Measurements from ENCODE around the gene PPP1R12A. TPM values are rescaled to one million over a fixed set of nuclear protein-coding genes. Genes with fewer than 3 reads are reported as not detected.
A peak's percentile ranks its signal among the peaks of the same experiment; 100 is the strongest.

Gene PPP1R12A
- total RNA-seq, 1 donor from 2014 or later: 89.8 TPM

DNA sequence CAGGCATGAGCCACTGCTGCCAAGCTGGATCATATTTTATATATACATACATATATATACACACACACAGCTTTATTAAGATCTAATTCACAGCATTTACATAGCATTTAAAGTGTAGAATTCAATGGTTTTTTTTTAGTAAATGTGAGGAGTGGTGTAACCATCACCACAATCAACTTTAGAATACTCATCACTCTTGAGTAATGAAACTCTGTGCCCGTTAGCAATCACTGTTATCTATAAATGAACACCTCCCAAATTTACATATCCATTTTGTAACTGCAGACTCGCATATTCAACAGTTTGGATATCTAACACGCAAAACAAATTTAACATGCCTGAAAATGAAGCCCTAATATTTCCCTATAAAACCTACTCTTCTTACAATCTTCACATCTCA lies 90.9 kb downstream of the PPP1R12A start:
- intact Hi-C loops (cut with micrococcal nuclease): no loop called here
- Mint-ChIP-seq H3K9me3 (peaks cover 24% of the 10 kb centered on the region), H3K4me3 (ENCODE audit: low read depth) (no peak overlapping the region), H3K4me1 (ENCODE audit: low read depth) (peaks cover 43% of the 10 kb centered on the region), H3K27me3 (ENCODE audit: low read depth) (no peaks in the 10 kb centered on the region), H3K27ac (no peak overlapping the region), H3K36me3 (ENCODE audit: low read depth) (peaks cover 77% of the 10 kb centered on the region)
- no peak for DNase-seq (ENCODE audit: low spot score)

DNA sequence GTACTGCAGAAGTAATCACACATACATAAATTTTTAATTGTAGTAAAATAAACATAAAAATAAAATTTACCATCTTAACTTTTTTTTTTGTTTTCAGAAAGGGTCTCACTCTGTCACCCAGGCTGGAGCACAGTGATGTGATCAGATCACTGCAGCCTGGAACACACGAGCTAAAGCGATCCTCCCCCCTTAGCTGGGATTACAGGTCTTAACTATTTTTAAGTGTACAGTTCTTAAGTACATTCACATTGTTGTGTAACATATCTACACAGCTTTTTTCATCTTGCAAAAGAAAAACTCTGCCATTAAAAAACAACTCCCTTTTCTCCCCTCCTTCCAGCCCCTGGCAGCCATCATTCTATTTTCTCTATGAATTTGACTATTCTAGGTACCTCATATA lies 92.3 kb downstream of the PPP1R12A start:
- H3K27me3 Mint-ChIP-seq (ENCODE audit: low read depth): no peaks in the 10 kb centered on the region
- intact Hi-C loops (cut with micrococcal nuclease): no loop called here
- peaks cover 85% of the 10 kb centered on the region for H3K36me3 Mint-ChIP-seq (ENCODE audit: low read depth)
- peaks cover 38% of the 10 kb centered on the region for H3K9me3 Mint-ChIP-seq
- DNase-seq (ENCODE audit: low spot score): no peak
- H3K27ac Mint-ChIP-seq: peak overlapping the region; percentile 61
- peaks cover 38% of the 10 kb centered on the region for H3K4me1 Mint-ChIP-seq (ENCODE audit: low read depth)
- no peak overlapping the region for H3K4me3 Mint-ChIP-seq (ENCODE audit: low read depth)

DNA sequence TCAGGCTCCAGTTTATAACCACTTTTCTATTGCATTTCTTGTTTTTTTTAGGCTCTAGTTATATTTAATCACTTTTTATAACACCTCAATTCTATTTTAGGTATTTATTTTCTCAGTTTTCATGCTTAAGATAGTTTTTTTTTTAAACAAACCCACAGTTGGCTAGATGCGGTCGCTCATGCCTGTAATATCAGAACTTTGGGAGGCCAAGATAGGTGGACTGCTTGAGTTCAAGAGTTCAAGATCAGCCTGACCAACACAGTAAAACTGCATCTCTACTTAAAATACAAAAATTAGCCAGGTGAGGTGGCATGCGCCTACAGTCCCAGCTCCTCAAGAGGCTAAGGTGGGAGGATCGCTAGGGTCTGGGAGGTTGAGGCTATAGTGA lies 93.0 kb downstream of the PPP1R12A start:
- intact Hi-C loops (cut with micrococcal nuclease): no loop called here

DNA sequence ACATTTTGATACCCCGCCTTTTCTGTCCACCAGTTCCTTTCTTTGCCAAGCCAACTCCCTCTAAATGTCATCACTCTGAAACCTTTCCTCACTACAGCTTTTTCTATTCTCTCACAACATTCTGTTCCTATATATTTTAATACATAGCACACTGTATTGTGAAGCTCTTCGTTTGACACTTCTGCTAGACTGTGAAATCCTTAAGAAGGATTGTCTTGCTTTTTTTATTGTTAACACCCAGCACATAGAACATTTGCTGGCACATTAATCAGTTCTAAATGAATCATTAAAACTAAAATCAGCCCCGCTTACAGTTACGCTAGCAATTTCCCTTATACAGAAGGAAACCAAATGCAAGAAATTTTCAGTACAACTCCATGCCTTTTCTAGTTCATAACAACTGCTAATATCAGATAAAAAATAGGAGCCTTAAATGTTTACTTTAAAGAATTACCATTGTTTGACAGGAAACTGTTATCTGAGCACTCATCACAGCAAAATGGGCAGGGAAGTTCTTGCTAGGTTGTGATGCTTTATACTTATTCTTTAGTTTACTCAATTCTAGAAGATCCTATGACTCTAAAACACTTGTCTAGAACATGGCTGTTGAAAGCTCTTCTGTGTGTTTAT lies 93.5 kb downstream of the PPP1R12A start:
- Mint-ChIP-seq H3K27me3 (ENCODE audit: low read depth) (no peaks in the 10 kb centered on the region), H3K27ac (peak overlapping the region; percentile 18), H3K36me3 (ENCODE audit: low read depth) (peaks cover 76% of the 10 kb centered on the region), H3K4me3 (ENCODE audit: low read depth) (no peak overlapping the region), H3K9me3 (peaks cover 39% of the 10 kb centered on the region), H3K4me1 (ENCODE audit: low read depth) (peaks cover 35% of the 10 kb centered on the region)
- DNase-seq (ENCODE audit: low spot score): no peak
- intact Hi-C loops (cut with micrococcal nuclease): no loop called here

More for the DNA sequence above, 93.0 kb downstream of the PPP1R12A start:
- peak overlapping the region; percentile 18 for H3K27ac Mint-ChIP-seq
- H3K4me3 Mint-ChIP-seq (ENCODE audit: low read depth): no peak overlapping the region
- H3K9me3 Mint-ChIP-seq: peaks cover 39% of the 10 kb centered on the region
- peaks cover 79% of the 10 kb centered on the region for H3K36me3 Mint-ChIP-seq (ENCODE audit: low read depth)
- peaks cover 35% of the 10 kb centered on the region for H3K4me1 Mint-ChIP-seq (ENCODE audit: low read depth)
- DNase-seq (ENCODE audit: low spot score): no peak
- no peaks in the 10 kb centered on the region for H3K27me3 Mint-ChIP-seq (ENCODE audit: low read depth)

DNA sequence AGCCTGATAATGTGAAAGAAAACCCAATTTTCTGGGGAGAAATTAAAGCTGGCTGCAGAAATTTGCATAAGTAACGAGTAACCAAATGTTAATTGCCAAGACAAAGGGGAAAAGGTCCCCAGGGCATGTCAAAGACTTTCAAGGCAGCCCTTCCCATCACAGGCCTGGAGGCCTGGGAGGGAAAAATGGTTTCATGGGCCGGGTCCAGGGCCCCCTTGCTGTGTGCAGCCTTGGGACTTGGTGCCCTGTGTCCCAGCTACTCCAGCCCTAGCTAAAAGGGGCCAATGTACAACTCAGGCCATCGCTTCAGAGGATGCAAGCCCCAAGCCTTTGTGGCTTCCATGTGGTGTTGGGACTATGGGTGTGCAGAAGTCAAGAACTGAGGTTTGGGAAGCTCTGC lies 96.5 kb downstream of the PPP1R12A start:
- Mint-ChIP-seq H3K4me3 (ENCODE audit: low read depth) (no peak overlapping the region), H3K36me3 (ENCODE audit: low read depth) (peaks cover 70% of the 10 kb centered on the region), H3K27me3 (ENCODE audit: low read depth) (no peaks in the 10 kb centered on the region), H3K27ac (no peak overlapping the region), H3K4me1 (ENCODE audit: low read depth) (peaks cover 25% of the 10 kb centered on the region), H3K9me3 (peaks cover 39% of the 10 kb centered on the region)
- intact Hi-C loops (cut with micrococcal nuclease): no loop called here
- no peak for DNase-seq (ENCODE audit: low spot score)

DNA sequence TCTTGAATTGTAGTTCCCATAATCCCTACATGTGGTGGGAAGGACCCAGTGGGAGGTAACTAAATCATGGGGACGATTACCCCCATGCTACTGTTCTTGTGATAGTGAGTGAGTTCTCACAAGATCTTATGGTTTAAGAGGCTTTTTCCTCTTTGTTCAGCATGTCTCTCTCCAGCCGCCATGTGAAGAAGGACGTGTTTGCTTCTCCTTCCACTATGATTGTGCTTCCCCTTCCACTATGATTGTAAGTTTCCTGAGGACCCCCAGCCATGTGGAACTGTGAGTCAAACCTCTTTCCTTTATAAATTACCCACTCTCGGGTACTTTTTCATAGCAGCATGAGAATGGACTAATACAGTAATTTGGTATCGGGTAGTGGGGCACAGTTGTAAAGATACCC lies 97.3 kb downstream of the PPP1R12A start:
- intact Hi-C loops (cut with micrococcal nuclease): no loop called here
- Mint-ChIP-seq H3K9me3 (peaks cover 39% of the 10 kb centered on the region), H3K4me1 (ENCODE audit: low read depth) (peaks cover 25% of the 10 kb centered on the region), H3K27me3 (ENCODE audit: low read depth) (no peaks in the 10 kb centered on the region), H3K27ac (no peak overlapping the region), H3K4me3 (ENCODE audit: low read depth) (no peak overlapping the region), H3K36me3 (ENCODE audit: low read depth) (peaks cover 69% of the 10 kb centered on the region)
- DNase-seq (ENCODE audit: low spot score): no peak

DNA sequence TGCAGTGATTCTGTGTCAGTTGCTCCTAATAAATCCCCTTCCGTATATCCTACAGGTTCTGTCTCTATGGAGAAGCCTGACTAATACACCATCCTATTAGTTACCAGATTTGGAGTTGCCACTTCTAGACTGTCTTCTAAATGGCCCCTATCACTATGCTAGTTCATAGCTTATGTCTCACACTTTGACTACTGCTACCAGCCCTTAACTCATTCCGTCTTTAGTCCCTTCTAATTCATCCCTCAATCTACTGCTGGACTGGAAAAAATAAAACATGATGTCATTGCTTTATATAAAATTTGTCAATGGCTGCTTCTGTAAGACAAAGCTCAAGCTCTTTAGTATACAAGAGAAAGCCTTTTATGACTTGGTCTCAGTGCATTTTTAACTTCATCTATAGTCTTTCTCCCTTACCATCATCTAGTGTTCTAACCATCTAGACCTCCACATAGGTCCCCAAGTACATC lies 99.5 kb downstream of the PPP1R12A start:
- Mint-ChIP-seq H3K4me1 (ENCODE audit: low read depth) (peaks cover 20% of the 10 kb centered on the region), H3K9me3 (peaks cover 28% of the 10 kb centered on the region), H3K36me3 (ENCODE audit: low read depth) (peaks cover 59% of the 10 kb centered on the region), H3K4me3 (ENCODE audit: low read depth) (no peak overlapping the region), H3K27ac (no peak overlapping the region), H3K27me3 (ENCODE audit: low read depth) (no peaks in the 10 kb centered on the region)
- DNase-seq (ENCODE audit: low spot score): no peak
- intact Hi-C loops (cut with micrococcal nuclease): no loop called here

DNA sequence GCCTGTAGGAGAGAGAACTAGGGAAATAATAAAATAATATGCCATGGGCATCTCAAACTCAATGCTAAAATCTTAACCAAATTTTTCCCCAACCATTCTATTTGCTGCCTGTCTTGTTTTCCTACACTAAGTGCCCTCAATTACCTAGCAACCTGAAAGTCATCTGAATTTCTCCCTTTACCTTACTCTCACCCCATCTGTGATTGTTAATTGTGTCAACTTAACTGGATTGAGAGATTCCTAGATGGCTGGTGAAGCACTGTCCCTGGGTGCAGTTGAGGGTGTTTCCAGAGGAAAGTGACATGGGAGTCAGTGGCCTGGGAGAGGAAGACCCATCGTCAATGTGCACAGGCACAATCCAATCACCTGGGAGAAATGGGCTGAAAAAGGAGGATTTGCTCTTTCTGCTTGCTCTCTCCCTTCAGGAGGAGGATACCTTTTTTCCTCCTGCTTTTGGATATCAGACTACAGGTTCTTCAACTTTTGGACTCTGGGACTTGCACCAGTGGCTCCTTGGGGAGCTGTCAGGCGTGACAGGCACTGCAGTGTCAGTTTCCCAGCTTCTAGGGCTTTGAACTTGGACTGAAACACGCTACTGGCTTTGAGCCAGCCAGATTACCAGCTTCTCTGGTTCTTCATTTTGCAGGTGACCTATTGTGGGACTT lies 100.1 kb downstream of the PPP1R12A start:
- peaks cover 55% of the 10 kb centered on the region for H3K36me3 Mint-ChIP-seq (ENCODE audit: low read depth)
- no peak for DNase-seq (ENCODE audit: low spot score)
- H3K9me3 Mint-ChIP-seq: peaks cover 23% of the 10 kb centered on the region
- H3K27ac Mint-ChIP-seq: no peak overlapping the region
- H3K4me1 Mint-ChIP-seq (ENCODE audit: low read depth): peaks cover 19% of the 10 kb centered on the region
- H3K4me3 Mint-ChIP-seq (ENCODE audit: low read depth): no peak overlapping the region
- intact Hi-C loops (cut with micrococcal nuclease): no loop called here
- no peaks in the 10 kb centered on the region for H3K27me3 Mint-ChIP-seq (ENCODE audit: low read depth)

DNA sequence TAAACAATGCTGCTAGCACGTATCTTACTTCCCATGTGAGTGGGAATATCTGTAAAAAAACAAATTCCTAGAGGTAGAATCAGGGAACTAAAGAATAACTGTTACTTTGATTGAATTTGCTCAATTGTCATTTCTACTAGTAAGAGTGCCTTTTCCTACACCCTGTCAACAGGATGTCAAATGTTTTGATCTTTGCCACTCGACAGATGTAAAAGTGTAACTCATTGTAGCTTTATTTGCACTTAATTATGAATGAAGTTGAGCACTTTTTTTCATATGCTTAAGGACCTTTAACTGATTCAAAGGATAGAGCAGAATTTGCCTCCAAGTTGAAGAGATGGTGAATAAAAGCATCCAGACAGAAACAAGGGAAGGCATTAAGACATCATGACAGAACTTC lies 104.5 kb downstream of the PPP1R12A start:
- Mint-ChIP-seq H3K9me3 (no peaks in the 10 kb centered on the region), H3K36me3 (ENCODE audit: low read depth) (peaks cover 47% of the 10 kb centered on the region), H3K27ac (no peak overlapping the region)

DNA sequence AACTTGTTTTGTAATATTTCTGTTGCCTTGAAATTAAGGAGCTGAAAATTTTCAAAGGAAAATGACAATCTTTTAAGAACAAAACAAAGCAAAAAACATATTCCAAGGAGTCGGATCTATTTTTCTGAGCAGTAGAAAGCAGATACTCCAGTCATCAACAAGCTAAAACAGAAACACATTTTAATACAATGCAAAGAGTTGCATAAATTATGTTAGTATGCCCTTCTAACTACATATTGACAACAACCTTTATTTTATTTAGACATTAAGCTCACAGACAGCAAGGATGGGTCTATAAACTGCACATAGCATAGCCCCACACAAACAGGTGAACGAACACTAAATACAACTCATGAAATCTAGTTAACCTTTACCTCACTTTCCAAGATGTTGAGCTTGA lies 106.0 kb downstream of the PPP1R12A start:
- intact Hi-C loops (cut with micrococcal nuclease): no loop called here
- Mint-ChIP-seq H3K27ac (no peak overlapping the region), H3K36me3 (ENCODE audit: low read depth) (peaks cover 44% of the 10 kb centered on the region), H3K27me3 (ENCODE audit: low read depth) (no peaks in the 10 kb centered on the region), H3K9me3 (no peaks in the 10 kb centered on the region), H3K4me1 (ENCODE audit: low read depth) (peaks cover 20% of the 10 kb centered on the region), H3K4me3 (ENCODE audit: low read depth) (no peak overlapping the region)
- no peak for DNase-seq (ENCODE audit: low spot score)

More for the DNA sequence above, 104.5 kb downstream of the PPP1R12A start:
- Mint-ChIP-seq H3K4me3 (ENCODE audit: low read depth) (no peak overlapping the region), H3K27me3 (ENCODE audit: low read depth) (no peaks in the 10 kb centered on the region), H3K4me1 (ENCODE audit: low read depth) (peaks cover 23% of the 10 kb centered on the region)
- intact Hi-C loops (cut with micrococcal nuclease): no loop called here
- no peak for DNase-seq (ENCODE audit: low spot score)

DNA sequence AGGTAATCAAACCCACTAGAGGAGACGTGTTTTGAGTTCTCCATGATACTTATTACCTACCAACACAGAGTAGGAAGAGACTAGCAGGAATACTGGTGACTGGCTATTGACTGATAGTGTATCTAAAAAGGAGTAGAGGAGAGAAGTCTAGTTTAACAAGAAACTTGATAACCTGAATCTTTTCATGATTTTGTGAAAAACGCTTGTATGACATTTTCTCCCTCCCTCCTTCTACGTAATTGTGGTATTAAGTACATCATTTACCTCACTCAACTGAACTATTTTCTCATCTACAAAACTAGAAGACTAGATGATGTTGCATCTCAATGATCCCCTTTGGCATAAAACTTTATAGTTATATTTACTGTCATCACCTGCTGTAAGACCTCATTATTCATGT lies 107.4 kb downstream of the PPP1R12A start:
- Mint-ChIP-seq H3K36me3 (ENCODE audit: low read depth) (peaks cover 35% of the 10 kb centered on the region), H3K9me3 (no peaks in the 10 kb centered on the region), H3K4me1 (ENCODE audit: low read depth) (peaks cover 15% of the 10 kb centered on the region), H3K27me3 (ENCODE audit: low read depth) (no peaks in the 10 kb centered on the region), H3K4me3 (ENCODE audit: low read depth) (no peak overlapping the region), H3K27ac (no peak overlapping the region)
- no peak for DNase-seq (ENCODE audit: low spot score)
- intact Hi-C loops (cut with micrococcal nuclease): no loop called here

DNA sequence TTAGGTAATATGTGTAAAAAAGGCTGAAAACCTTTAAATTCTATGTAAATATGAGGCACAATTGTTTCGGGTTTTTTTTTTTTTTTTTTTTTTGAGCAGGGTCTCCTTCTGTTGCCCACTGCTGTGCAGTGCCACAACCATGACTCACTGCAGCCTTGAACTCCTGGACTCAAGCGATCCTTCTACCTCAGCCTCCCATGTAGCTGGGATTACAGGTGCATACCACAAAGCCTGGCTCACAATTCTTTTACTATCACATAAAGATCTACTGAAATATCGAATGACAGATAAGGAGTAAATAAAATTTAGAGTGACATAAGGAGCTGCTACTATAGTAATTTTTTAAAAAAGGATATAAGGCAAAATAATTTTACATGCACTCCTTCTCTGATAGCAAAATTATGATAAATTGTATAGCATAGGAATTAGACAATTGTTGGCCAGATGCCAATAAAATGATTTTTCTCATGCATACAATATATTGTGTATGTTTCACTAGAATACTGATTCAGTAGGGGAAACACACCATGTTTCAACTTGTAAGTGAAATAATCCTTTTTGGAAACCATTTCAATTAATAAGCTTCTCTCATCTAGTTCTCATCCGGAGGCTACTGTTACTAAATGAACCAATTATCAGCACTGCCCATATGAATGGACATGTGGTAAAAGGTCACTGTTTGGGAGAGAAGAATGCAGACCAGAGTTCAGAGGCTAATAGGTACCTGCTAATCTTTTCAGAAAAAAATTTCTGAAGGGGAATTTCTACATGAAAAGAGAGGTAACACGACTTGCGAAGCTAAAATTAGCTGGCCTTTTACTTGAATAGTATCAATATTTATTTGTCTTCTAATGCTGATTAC lies 108.4 kb downstream of the PPP1R12A start:
- H3K36me3 Mint-ChIP-seq (ENCODE audit: low read depth): peaks cover 39% of the 10 kb centered on the region
- no peak overlapping the region for H3K4me3 Mint-ChIP-seq (ENCODE audit: low read depth)
- no peak for DNase-seq (ENCODE audit: low spot score)
- H3K4me1 Mint-ChIP-seq (ENCODE audit: low read depth): peaks cover 15% of the 10 kb centered on the region
- no peak overlapping the region for H3K27ac Mint-ChIP-seq
- no peaks in the 10 kb centered on the region for H3K27me3 Mint-ChIP-seq (ENCODE audit: low read depth)
- H3K9me3 Mint-ChIP-seq: no peaks in the 10 kb centered on the region
- intact Hi-C loops (cut with micrococcal nuclease): no loop called here

DNA sequence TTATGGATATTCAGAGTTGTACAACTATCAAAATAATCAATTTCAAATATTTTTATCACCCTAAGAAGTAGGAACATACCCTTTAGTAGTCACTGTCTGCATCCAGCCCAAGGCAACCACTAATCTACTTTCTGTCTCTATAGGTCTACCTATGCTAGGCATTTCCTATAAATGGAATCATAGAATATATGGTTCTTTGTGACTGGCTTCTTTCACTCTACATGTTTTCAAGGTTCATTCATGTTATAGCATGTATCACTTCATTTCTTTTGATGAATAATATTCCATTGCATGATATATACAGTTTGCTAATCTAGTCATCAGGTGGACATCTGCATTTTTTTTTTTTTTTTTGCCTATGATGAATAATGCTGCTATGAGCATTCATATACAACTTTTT lies 112.4 kb downstream of the PPP1R12A start:
- DNase-seq (ENCODE audit: low spot score): no peak
- Mint-ChIP-seq H3K27ac (no peak overlapping the region), H3K4me3 (ENCODE audit: low read depth) (no peak overlapping the region), H3K9me3 (no peaks in the 10 kb centered on the region), H3K36me3 (ENCODE audit: low read depth) (peaks cover 42% of the 10 kb centered on the region), H3K4me1 (ENCODE audit: low read depth) (peaks cover 3% of the 10 kb centered on the region), H3K27me3 (ENCODE audit: low read depth) (no peaks in the 10 kb centered on the region)
- intact Hi-C loops (cut with micrococcal nuclease): no loop called here
